PC-9 (cell line): Measurements from ENCODE around the gene ZNF592. TPM values are rescaled to one million over a fixed set of nuclear protein-coding genes. Genes with fewer than 3 reads are reported as not detected.
"Not testable (repeated sequence)": the region's sequence is repeated elsewhere in the genome, so short reads cannot be mapped to it uniquely, and the experiment has no call there.

Experiments
- BruUV-seq: library from RNA; stranded (reverse); fragments of 400-500 nt; replicated peaks from 2 replicates; lab custom pipeline; 2021; lab: Mats Ljungman, UMichigan
- CTCF ChIA-PET: fragments of 300-600 bp; sonication (Branson Sonifier 250); formaldehyde crosslinking; loops from one replicate; lab custom pipeline; 2022; ENCODE audit warnings: antibody characterized with exemption; lab: Charles Lee
- POLR2A ChIA-PET: fragments of 300-600 bp; sonication (Branson Sonifier 250); formaldehyde crosslinking; loops from one replicate; lab custom pipeline; 2022; ENCODE audit warnings: antibody characterized with exemption; ENCODE audit not compliant: unreplicated experiment; lab: Charles Lee
- DNase-seq, 2 experiments: peaks; one replicate each; pipeline versions ENCODE4 v3.0.0 to v3.0.0-alpha.2; 2015 to 2022; ENCODE audit warnings: mixed read lengths in 1 of 2
- H2AFZ ChIP-seq: fragments of 200-600 bp; sonication (generic); 2 replicates; pipeline ENCODE4 v1.8.1; 2017; ENCODE audit warnings: antibody characterized with exemption
- H3F3A ChIP-seq: fragments of 200-600 bp; sonication (generic); 2 replicates; pipeline ENCODE4 v1.8.1; 2017; ENCODE audit warnings: antibody characterized with exemption, mild to moderate bottlenecking, low read depth; ENCODE audit not compliant: insufficient read depth
- H3K27ac ChIP-seq: fragments of 200-600 bp; sonication (generic); 2 replicates; pipeline ENCODE4 v1.6.1; 2016; ENCODE audit warnings: mixed run types
- H3K27me3 ChIP-seq: fragments of 200-600 bp; sonication (generic); 2 replicates; pipeline ENCODE4 v1.6.1; 2016; ENCODE audit warnings: low read depth, mixed run types; ENCODE audit not compliant: insufficient read depth
- H3K36me3 ChIP-seq: fragments of 200-600 bp; sonication (generic); 2 replicates; pipeline ENCODE4 v1.6.1; 2016; ENCODE audit warnings: low read depth, mixed run types
- H3K4me1 ChIP-seq: fragments of 200-600 bp; sonication (generic); replicated peaks from 2 replicates; pipeline ENCODE4 v1.6.1; 2016; ENCODE audit warnings: mixed run types; ENCODE audit not compliant: insufficient read depth
- H3K4me2 ChIP-seq: fragments of 200-600 bp; sonication (generic); 2 replicates; pipeline ENCODE4 v1.6.1; 2017; ENCODE audit warnings: mixed run types
- H3K4me3 ChIP-seq: fragments of 200-600 bp; sonication (generic); 2 replicates; pipeline ENCODE4 v1.6.1; 2016; ENCODE audit warnings: mixed run types
- H3K79me2 ChIP-seq: fragments of 200-600 bp; sonication (generic); 2 replicates; pipeline ENCODE4 v1.6.1; 2017; ENCODE audit warnings: low read depth, mixed run types
- H3K9me2 ChIP-seq: fragments of 200-600 bp; sonication (generic); 2 replicates; pipeline ENCODE4 v1.8.1; 2017; ENCODE audit warnings: mild to moderate bottlenecking; ENCODE audit not compliant: insufficient read depth
- H3K9me3 ChIP-seq: fragments of 200-600 bp; sonication (generic); 2 replicates; pipeline ENCODE4 v1.8.1; 2016; ENCODE audit warnings: low read depth; ENCODE audit not compliant: insufficient read depth
- H4K20me1 ChIP-seq: fragments of 200-600 bp; sonication (generic); 2 replicates; pipeline ENCODE4 v1.8.1; 2017; ENCODE audit not compliant: insufficient read depth
- EZH2 ChIP-seq: fragments of 200-600 bp; sonication (generic); IDR thresholded peaks from 2 replicates; pipeline ENCODE4 v1.8.0; 2017; ENCODE audit warnings: antibody characterized with exemption, low read depth
- intact Hi-C: fragments of 100-400 bp; cut with micrococcal nuclease; formaldehyde crosslinking; loops from one replicate; pipeline ENCODE4 v1.10.0; 2022; ENCODE audit not compliant: unreplicated experiment
- total RNA-seq: library from RNA; stranded (reverse); gene quantifications from 2 replicates; pipeline ENCODE4 v1.2.3, GENCODE V29; 2021
- TF ChIP-seq, protein P1 (sequence below): fragments of 200-600 bp; sonication (generic); conservative IDR thresholded peaks from 2 replicates; pipeline ENCODE4 v1.6.1; 2017; ENCODE audit warnings: mixed run types, antibody characterized with exemption, mild to moderate bottlenecking, moderate library complexity

The ZNF592 gene
- total RNA-seq, 1 experiment from 2014 or later, result 27.5 TPM

DNA sequence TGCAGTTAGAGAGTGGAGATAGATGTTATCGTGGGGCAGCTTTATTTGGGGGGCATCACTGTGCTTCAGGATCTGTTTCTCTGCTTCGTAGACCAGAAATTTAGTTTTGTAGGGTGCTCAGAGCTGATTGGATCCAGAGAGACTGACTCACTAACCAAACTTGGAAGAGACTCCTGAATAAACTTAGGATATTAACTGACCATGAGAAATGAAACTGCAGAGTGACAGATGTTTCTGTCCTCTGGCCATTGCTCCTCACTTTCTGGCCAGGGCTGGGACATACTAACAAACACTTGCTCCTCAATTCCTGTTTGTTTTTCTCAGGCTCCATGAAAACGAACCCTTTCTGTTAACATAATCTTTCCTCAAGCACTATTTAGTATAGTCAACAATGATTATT, 4.3 kb downstream of the ZNF592 start:
- TF ChIP-seq, protein P1, sequence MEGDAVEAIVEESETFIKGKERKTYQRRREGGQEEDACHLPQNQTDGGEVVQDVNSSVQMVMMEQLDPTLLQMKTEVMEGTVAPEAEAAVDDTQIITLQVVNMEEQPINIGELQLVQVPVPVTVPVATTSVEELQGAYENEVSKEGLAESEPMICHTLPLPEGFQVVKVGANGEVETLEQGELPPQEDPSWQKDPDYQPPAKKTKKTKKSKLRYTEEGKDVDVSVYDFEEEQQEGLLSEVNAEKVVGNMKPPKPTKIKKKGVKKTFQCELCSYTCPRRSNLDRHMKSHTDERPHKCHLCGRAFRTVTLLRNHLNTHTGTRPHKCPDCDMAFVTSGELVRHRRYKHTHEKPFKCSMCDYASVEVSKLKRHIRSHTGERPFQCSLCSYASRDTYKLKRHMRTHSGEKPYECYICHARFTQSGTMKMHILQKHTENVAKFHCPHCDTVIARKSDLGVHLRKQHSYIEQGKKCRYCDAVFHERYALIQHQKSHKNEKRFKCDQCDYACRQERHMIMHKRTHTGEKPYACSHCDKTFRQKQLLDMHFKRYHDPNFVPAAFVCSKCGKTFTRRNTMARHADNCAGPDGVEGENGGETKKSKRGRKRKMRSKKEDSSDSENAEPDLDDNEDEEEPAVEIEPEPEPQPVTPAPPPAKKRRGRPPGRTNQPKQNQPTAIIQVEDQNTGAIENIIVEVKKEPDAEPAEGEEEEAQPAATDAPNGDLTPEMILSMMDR, result no peak
- no peak for TF ChIP-seq EZH2
- no peaks in the 10 kb centered on the region for H3K27me3 ChIP-seq
- peak overlapping the region; percentile 28; the same call in 1 of the 2 replicates for H3K4me2 ChIP-seq
- peaks cover 16% of the 10 kb centered on the region; the same call in 1 of the 2 replicates for H3F3A ChIP-seq
- no peaks in the 10 kb centered on the region for H3K9me2 ChIP-seq
- no peaks in the 10 kb centered on the region for H3K9me3 ChIP-seq
- H3K79me2 ChIP-seq, result peaks cover 89% of the 10 kb centered on the region
- intact Hi-C loops, result no loop called here
- CTCF ChIA-PET, result interaction anchor here (0.5 kb wide), 1 partner anchor 411 kb away, joined by 5 read pairs; no protein-coding TSS in a partner anchor
- peak overlapping the region; percentile 18; the same call in 1 of the 2 replicates for H3K27ac ChIP-seq
- H3K4me1 ChIP-seq, result peaks cover 28% of the 10 kb centered on the region
- no peak overlapping the region for H2AFZ ChIP-seq
- no peaks in the 10 kb centered on the region for H3K36me3 ChIP-seq
- BruUV-seq, result no TSS peak
- H4K20me1 ChIP-seq, result peaks cover 44% of the 10 kb centered on the region
- POLR2A ChIA-PET, result interaction anchor here (0.5 kb wide), 1 partner anchor 17 kb away, joined by 4 read pairs; no protein-coding TSS in a partner anchor
- no peak overlapping the region for H3K4me3 ChIP-seq
- no peak for DNase-seq

DNA sequence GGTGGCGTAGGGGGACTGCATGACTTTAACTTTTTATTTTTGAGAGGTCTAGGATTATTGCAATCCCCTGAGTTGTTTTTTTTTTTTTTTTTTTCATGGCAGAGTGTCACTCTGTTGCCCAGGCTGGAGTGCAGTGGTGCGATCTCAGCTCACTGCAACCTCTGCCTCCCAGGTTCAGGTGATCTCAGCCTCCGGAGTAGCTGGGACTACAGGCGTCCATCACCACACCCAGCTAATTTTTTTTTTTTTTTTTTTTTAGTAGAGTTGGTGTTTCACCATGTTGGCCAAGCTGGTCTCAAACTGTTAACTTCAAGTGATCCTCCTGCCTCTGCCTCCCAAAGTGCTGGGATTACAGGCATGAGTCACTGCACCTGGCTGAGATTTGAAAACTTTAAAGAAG, 6.5 kb downstream of the ZNF592 start:
- POLR2A ChIA-PET, BruUV-seq, H3K9me3 ChIP-seq, intact Hi-C loops, H3K36me3 ChIP-seq, H3K27me3 ChIP-seq, H3K9me2 ChIP-seq, H2AFZ ChIP-seq, H3K4me3 ChIP-seq, DNase-seq, H3F3A ChIP-seq, H3K4me2 ChIP-seq, CTCF ChIA-PET, H3K27ac ChIP-seq: not testable (repeated sequence)
- peaks cover 26% of the 10 kb centered on the region for H3K4me1 ChIP-seq
- H4K20me1 ChIP-seq, result peaks cover 37% of the 10 kb centered on the region
- H3K79me2 ChIP-seq, result peaks cover 100% of the 10 kb centered on the region

DNA sequence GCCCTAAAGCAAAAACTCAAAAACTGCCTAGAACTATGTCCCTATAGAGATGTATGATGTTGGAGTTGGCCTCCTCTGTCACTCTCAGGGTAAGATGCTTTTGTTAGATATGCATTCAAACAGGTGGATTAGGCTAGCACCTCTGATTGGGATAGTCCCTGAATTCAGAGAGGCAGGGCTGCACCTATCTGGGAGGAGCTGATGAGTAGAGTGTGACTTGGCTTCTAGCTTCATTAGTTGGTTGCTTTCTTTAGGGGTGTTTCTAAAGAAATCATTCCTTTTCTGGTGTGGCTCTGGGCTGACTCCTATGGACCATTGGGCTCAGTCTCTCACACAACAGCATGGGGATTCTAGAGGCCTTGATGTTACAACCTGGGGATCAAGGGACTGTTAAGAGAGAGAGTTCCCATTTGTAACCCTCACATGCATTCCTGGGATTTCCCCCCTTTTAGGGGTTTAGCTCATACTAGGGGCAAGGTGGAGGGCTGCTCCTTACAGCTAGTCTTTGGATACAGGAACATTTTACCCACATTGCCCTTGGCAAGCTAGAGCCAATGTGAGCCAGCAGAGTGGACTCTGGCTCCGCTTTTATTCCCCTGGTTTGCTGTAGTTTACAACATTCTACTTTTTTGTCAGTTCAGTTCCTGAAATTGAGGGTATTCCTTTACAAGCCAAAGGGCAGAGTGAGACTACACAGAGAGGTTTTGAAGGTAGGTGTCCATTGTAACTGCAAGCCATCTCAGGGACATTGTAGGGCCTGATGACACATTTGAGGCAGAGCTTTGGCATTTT, 7.5 kb downstream of the ZNF592 start:
- CTCF ChIA-PET, result interaction anchor here (0.6 kb wide), 1 partner anchor 78 kb away, joined by 3 read pairs; no protein-coding TSS in a partner anchor
- Histone ChIP-seq H3K4me3 (no peak overlapping the region), H3K27ac (no peak overlapping the region), H3K9me2 (no peaks in the 10 kb centered on the region), H3K4me1 (peaks cover 15% of the 10 kb centered on the region), H3K36me3 (no peaks in the 10 kb centered on the region), H3K9me3 (no peaks in the 10 kb centered on the region), H3K79me2 (peaks cover 100% of the 10 kb centered on the region), H3K4me2 (no peak overlapping the region), H4K20me1 (peaks cover 38% of the 10 kb centered on the region), H2AFZ (no peak overlapping the region), H3K27me3 (no peaks in the 10 kb centered on the region), H3F3A (peaks cover 4% of the 10 kb centered on the region; the same call in 1 of the 2 replicates)
- no peak for TF ChIP-seq EZH2
- TF ChIP-seq, protein P1, result no peak
- POLR2A ChIA-PET, result no interaction called here
- DNase-seq, result no peak
- intact Hi-C loops, result no loop called here
- BruUV-seq, result no TSS peak
